ENCODE results near the gene ACSF2.

Gene ACSF2

DNA sequence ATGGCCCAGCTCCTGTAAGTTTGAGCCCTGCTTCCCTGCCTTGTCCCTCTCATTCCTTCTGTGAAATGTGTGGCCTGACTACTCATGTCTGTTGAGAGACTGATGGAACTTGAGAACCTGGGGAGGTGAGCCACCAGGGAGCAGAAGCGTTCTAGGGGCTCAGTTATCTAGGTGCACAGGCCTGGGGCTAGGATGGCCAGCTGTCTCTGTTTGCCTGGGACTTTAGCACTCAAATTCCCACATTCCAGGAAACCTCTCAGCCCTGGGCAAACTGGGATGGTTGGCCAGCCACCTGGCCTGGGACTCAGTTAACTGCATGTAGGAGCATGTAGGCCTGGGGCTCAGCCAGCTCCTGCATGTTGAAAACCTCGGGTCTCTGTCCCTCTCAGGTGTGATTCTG lies 97.2 kb downstream of the ACSF2 start:
- H3K4me3 ChIP-seq (ENCODE audit: low read depth, low read length), result no peak overlapping the region
- no peaks in the 10 kb centered on the region for H3K9me3 ChIP-seq (ENCODE audit: control insufficient read depth, low read length)
- TF ChIP-seq, protein P1, sequence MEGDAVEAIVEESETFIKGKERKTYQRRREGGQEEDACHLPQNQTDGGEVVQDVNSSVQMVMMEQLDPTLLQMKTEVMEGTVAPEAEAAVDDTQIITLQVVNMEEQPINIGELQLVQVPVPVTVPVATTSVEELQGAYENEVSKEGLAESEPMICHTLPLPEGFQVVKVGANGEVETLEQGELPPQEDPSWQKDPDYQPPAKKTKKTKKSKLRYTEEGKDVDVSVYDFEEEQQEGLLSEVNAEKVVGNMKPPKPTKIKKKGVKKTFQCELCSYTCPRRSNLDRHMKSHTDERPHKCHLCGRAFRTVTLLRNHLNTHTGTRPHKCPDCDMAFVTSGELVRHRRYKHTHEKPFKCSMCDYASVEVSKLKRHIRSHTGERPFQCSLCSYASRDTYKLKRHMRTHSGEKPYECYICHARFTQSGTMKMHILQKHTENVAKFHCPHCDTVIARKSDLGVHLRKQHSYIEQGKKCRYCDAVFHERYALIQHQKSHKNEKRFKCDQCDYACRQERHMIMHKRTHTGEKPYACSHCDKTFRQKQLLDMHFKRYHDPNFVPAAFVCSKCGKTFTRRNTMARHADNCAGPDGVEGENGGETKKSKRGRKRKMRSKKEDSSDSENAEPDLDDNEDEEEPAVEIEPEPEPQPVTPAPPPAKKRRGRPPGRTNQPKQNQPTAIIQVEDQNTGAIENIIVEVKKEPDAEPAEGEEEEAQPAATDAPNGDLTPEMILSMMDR (IDR thresholded peaks at IDR 0.05), result no peak
- H3K27ac ChIP-seq, result no peak overlapping the region
- no peak overlapping the region for H3K4me2 ChIP-seq (ENCODE audit: low read length)
- no peaks in the 10 kb centered on the region for H3K27me3 ChIP-seq (ENCODE audit: control insufficient read depth, insufficient read depth, low read length)
- no peaks in the 10 kb centered on the region for H3K36me3 ChIP-seq (ENCODE audit: control insufficient read depth, insufficient read depth, low read length)
- H3K4me1 ChIP-seq, result no peaks in the 10 kb centered on the region
- H3K9ac ChIP-seq, result no peak overlapping the region
- no peaks in the 10 kb centered on the region for H3K79me2 ChIP-seq
- H2AFZ ChIP-seq, result no peak overlapping the region

Measured in parathyroid adenoma (tissue), 2 donors.